GM13977 (cell line): Measurements from ENCODE around the gene TRA2A.

Experiments
- DNase-seq: peaks from one replicate; pipeline ENCODE4 v3.0.0; 2012; ENCODE audit warnings: low spot score
- in situ Hi-C: fragments of 300-500 bp; cut with MboI; formaldehyde crosslinking; loops from one replicate; pipeline ENCODE4 v1.12.0; 2022; ENCODE audit warnings: low sequenced_read_pairs, low pct_unique_long_range_greater_than_20kb, mixed read lengths, inconsistent platforms; ENCODE audit not compliant: unreplicated experiment
- TF ChIP-seq, protein P1 (sequence below): IDR thresholded peaks from 2 replicates; pipeline ENCODE4 v1.5.1; 2012; ENCODE audit warnings: mild to moderate bottlenecking, control low read depth; ENCODE audit not compliant: insufficient read depth; ENCODE audit errors: extremely low read depth, missing control alignments

TRA2A gene

DNA sequence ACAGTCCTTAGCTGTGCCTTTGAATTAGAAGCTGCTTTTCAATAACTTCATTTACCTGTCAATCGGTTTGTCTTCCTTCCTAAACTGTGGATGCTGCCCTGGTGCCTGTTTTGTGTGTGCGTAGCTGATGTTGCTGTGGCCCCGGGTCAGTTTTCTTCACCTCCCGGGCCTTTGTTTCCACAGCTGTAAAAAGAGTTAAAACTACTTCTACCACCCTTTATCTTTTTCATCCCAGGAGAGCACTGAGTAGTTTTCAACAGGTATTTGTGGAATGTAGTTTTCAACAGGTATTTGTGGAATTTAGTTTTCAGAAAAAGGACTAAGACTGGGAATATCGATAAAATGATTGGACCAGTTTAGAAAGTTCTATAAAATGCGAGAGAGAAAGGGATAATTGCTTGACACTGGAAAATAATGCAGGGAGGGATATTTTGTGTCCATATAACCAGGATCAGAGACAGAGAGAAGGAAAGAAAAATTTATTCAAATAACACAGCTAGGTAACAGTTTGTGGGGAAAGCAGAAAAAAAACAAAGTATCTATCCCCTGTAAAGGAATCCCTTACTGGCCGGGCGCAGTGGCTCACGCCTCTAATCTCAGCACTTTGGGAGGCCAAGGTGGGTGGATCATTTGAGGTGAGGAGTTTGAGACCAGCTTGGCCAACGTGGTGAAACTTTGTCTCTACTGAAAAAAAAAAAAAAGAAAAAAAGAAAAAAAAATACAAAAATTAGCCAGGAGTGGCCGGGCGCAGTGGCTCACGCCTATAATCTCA lies 45.6 kb downstream of the TRA2A start:
- in situ Hi-C loops: no loop called here
- DNase-seq: no peak
- TF ChIP-seq, protein P1, sequence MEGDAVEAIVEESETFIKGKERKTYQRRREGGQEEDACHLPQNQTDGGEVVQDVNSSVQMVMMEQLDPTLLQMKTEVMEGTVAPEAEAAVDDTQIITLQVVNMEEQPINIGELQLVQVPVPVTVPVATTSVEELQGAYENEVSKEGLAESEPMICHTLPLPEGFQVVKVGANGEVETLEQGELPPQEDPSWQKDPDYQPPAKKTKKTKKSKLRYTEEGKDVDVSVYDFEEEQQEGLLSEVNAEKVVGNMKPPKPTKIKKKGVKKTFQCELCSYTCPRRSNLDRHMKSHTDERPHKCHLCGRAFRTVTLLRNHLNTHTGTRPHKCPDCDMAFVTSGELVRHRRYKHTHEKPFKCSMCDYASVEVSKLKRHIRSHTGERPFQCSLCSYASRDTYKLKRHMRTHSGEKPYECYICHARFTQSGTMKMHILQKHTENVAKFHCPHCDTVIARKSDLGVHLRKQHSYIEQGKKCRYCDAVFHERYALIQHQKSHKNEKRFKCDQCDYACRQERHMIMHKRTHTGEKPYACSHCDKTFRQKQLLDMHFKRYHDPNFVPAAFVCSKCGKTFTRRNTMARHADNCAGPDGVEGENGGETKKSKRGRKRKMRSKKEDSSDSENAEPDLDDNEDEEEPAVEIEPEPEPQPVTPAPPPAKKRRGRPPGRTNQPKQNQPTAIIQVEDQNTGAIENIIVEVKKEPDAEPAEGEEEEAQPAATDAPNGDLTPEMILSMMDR: no peak

DNA sequence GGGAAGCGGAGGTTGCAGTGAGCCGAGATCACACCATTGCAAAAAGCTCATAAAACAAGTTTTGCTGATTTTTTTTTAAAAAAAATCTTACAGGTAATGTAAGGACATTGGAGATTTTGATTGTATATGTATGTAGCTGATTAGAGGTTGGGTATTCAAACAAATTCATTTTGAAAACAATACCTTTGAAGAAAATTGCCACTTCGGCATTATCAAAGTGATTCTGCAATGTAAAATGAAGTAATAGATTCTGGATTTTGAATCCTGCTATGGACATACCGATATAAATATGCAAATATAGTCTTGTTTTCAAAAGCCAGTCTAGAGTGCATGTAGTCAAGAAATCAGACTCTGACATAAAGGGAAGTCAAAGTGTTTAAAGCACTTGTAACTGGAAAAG lies 49.1 kb downstream of the TRA2A start:
- TF ChIP-seq, protein P1: no peak
- in situ Hi-C loops: no loop called here
- no peak for DNase-seq

DNA sequence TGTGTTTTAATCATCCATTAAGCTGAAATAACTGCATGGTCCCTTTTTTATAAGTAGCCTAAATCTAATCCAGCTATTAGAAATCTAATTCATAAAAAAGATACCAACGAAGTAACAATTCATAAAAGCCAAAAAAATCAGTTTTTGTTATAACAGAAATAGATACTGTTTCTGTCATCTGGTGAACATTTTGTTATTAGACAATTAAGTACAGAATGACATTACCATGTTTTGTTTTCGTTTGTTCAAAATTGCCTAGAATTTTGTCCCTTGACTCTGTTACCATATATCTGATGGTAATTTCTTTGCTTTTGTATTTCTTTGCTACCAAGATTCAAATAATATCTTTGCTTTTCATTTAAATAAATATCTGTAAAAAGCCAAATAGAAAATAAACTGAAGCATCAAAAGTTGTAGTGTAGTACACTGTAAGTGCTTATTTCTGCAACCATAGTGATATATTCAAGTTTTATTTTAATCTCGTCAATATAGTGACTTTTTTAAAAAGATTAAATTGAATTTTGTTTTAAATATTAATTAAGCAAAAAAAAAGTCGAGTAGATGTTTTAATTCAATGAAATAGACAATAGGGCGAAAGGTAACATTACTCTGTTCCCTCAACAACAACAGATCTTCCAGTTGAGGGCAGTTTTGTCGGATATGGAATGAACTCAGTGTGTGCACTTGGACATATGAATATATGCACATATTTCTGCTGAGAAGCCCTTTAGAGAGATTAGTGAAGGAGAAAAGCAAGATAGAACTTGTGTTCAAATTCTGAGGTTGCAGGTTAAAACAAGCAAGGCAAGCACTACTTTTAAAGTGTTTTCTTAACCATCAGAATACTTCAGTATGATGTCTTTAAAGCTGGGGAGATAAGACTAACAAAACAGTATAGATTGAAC lies 53.6 kb downstream of the TRA2A start:
- DNase-seq: no peak
- in situ Hi-C loops: no loop called here
- TF ChIP-seq, protein P1: no peak

DNA sequence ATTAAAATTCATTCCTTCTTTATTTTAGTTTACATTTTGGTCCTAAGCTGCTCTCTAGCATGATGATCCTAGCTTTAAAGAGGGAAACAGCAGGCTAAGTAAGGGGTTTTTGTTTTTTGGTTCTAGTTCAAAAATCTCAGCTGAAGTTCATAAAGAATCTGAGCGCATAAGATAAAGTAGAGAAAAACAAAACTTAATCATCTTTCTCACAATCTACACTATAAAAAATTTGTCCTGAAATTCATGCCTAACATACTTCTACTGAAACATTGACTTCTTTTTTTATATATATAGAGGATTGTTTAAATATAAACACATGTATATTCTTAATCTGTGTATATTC lies 54.7 kb downstream of the TRA2A start:
- no peak for DNase-seq
- in situ Hi-C loops: no loop called here
- TF ChIP-seq, protein P1: no peak

DNA sequence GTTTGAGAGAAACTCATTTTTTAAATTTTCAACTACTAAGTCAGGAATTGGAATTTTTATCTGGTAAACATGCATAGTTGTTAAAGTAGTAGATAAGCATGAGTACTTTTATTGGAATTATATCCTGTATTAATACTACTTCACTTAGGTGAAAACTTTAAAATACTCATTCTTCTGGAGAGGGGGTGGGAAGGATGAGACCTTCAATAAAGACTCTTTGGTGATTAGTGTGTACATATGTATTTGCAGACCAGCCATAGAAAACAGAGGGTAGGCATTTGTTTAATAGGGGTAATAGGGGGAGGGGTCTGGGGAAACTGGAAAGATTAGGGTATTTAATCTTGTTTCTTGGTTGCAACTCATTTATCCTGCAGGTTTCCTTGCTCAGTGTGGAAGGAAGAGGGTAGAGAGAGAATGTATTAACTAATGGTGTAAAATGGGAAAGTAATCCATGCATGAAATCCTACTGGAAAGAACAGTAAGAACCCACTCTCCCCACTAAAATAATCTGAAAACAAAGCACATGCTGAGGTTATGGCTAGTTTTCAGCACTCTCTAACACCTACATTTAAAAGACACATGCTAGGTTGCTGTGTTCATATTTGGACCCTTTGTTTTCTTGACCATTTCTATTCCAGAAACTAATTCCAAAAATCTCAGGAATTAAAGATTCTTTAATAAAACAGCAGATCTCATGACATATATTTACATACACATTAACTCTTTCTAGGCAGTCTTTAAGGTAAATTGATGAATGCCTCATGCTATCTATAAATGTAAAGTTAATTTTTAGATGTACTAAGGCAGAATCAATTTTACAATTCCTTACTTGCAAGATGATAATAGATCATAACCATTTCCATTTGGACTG lies 55.3 kb downstream of the TRA2A start:
- TF ChIP-seq, protein P1: no peak
- in situ Hi-C loops: no loop called here

DNA sequence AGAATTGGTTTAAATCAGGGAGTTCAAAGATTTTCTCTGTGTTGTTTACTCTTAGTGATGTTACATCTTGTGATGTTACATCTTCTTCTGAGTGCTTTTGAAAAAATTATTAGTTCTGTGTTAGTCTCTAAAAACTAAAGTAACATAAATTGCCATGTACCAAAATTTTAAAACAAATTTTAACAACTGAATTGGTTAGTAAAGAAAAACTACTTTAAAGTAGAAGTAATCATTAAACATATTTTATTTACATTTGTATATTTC lies 56.3 kb downstream of the TRA2A start:
- TF ChIP-seq, protein P1: no peak
- in situ Hi-C loops: no loop called here
- no peak for DNase-seq

More for the DNA sequence above, 55.3 kb downstream of the TRA2A start:
- no peak for DNase-seq
